HFF-Myc (cell line): ENCODE results near the gene TMUB2.

Experiments
- DNase-seq: peaks from one replicate; pipeline ENCODE4 v3.0.0-alpha.2; 2011; ENCODE audit warnings: low read depth; ENCODE audit errors: extremely low read depth
- H3K4me3 ChIP-seq: replicated peaks from 2 replicates; pipeline ENCODE4 v1.5.1; 2011; ENCODE audit warnings: low read depth, mild to moderate bottlenecking, control low read depth, low read length
- CTCF ChIP-seq: IDR thresholded peaks from 2 replicates; pipeline ENCODE4 v1.5.1; 2012; ENCODE audit warnings: mild to moderate bottlenecking, low read depth, low read length, control low read depth; ENCODE audit errors: missing control alignments

Gene TMUB2

GRCh38 chr17:44170135-44170498 lies 16.7 kb upstream of the TMUB2 start:
- no peak overlapping the region for H3K4me3 ChIP-seq
- no peak for DNase-seq
- no peak for TF ChIP-seq CTCF

- TF ChIP-seq CTCF: no peak
- DNase-seq: no peak
- H3K4me3 ChIP-seq: no peak within 1 kb of the TSS
Observed at GRCh38 chr17:44170499-44171201, 16.1 kb upstream of the TMUB2 start, which contains the start of gene ASB16. TSS of gene ASB16 (plus strand) at chr17:44170704. CDS start at chr17:44170790, 86 bp downstream.

GRCh38 chr17:44171931-44172455 lies 14.8 kb upstream of the TMUB2 start:
- no peak for DNase-seq
- H3K4me3 ChIP-seq: no peak overlapping the region
- TF ChIP-seq CTCF: no peak

GRCh38 chr17:44174427-44174826 lies 12.3 kb upstream of the TMUB2 start:
- no peak overlapping the region for H3K4me3 ChIP-seq
- no peak for DNase-seq
- TF ChIP-seq CTCF: no peak

GRCh38 chr17:44176257-44176656 lies 10.5 kb upstream of the TMUB2 start:
- no peak for TF ChIP-seq CTCF
- no peak overlapping the region for H3K4me3 ChIP-seq
- no peak for DNase-seq

- no peak for DNase-seq
- TF ChIP-seq CTCF: no peak
Observed at GRCh38 chr17:44176671-44177501, 9.9 kb upstream of the TMUB2 start.

More at GRCh38 chr17:44176671-44177501, 9.9 kb upstream of the TMUB2 start:
- no peak overlapping the region for H3K4me3 ChIP-seq
